ENCODE measurements around the gene KBTBD7. TPM values are rescaled to one million over a fixed set of nuclear protein-coding genes. Genes with fewer than 3 reads are reported as not detected.

The KBTBD7 gene
- total and polyA plus RNA-seq, 2 experiments from 2014 or later: 12.2 to 19.1 TPM

DNA sequence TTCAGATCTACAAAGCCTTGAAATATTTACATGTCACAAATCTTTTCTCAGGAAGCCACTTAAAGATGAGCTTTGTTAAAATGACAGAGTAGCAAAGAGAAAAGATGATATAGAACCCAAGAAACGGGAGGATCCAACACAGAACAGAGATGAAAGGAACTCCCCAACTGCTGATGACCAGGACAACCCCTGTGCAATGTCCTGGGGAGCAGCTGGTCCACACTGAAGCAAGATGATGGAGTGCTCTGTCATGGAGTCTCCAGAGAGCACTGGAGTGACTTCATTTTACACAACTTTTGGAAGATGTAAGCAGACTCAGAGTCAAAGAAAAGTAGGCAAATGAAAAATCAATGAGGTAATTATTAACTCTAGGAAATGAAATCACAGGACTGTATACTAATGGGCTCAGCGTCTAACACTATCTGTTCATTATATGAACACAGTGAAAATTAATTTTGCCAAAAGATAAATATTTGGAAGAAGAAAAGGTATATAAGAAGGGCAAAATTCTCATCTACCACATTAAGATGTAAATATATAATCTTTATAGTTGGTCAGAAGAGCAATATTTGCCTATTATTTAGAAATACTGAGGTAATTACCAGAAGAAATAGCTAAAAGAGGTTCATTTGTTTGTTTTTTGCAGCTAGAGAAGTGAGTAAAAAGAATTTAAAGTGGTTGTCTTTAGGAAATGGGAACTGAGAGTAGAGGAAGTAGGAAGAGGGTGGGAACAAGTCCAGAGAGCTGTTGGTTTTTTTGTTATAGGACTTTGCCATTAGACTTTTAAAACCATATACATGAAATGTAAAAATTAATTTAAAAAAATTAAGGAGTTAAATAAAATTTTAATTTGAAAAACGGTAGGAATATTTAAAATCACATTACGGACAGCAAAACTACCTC is 38.5 kb upstream of the KBTBD7 start:
- Histone ChIP-seq H3F3A (replicated peaks; ENCODE audit: low read depth) (no peaks in the 10 kb centered on the region), H3K79me2 (replicated peaks; ENCODE audit: insufficient read depth) (no peaks in the 10 kb centered on the region), H3K4me2 (no peak overlapping the region), H3K27ac (ENCODE audit: low read depth) (no peak overlapping the region), H3K4me1 (ENCODE audit: insufficient read depth) (no peaks in the 10 kb centered on the region), H3K36me3 (ENCODE audit: insufficient read depth) (no peaks in the 10 kb centered on the region), H3K9me2 (ENCODE audit: insufficient read depth) (no peaks in the 10 kb centered on the region), H3K27me3 (ENCODE audit: insufficient read depth) (no peaks in the 10 kb centered on the region), H2AFZ (no peak overlapping the region), H4K20me1 (replicated peaks; ENCODE audit: insufficient read depth) (no peaks in the 10 kb centered on the region), H3K4me3 (no peak overlapping the region)
- no peak for DNase-seq (ENCODE audit: low spot score)
- no peaks in the 10 kb centered on the region for H3K36me3 Mint-ChIP-seq (ENCODE audit: low read depth)
- no peaks in the 10 kb centered on the region for H3K4me1 Mint-ChIP-seq
- no peak overlapping the region for H3K27ac Mint-ChIP-seq
- peaks cover 2% of the 10 kb centered on the region for H3K27me3 Mint-ChIP-seq (ENCODE audit: insufficient read depth, low read depth, poor library complexity)
- no peak for TF ChIP-seq CREB1 (CRISPR knock-in tag; IDR thresholded peaks at IDR 0.05; ENCODE audit: low read depth)
- TF ChIP-seq, protein P1, sequence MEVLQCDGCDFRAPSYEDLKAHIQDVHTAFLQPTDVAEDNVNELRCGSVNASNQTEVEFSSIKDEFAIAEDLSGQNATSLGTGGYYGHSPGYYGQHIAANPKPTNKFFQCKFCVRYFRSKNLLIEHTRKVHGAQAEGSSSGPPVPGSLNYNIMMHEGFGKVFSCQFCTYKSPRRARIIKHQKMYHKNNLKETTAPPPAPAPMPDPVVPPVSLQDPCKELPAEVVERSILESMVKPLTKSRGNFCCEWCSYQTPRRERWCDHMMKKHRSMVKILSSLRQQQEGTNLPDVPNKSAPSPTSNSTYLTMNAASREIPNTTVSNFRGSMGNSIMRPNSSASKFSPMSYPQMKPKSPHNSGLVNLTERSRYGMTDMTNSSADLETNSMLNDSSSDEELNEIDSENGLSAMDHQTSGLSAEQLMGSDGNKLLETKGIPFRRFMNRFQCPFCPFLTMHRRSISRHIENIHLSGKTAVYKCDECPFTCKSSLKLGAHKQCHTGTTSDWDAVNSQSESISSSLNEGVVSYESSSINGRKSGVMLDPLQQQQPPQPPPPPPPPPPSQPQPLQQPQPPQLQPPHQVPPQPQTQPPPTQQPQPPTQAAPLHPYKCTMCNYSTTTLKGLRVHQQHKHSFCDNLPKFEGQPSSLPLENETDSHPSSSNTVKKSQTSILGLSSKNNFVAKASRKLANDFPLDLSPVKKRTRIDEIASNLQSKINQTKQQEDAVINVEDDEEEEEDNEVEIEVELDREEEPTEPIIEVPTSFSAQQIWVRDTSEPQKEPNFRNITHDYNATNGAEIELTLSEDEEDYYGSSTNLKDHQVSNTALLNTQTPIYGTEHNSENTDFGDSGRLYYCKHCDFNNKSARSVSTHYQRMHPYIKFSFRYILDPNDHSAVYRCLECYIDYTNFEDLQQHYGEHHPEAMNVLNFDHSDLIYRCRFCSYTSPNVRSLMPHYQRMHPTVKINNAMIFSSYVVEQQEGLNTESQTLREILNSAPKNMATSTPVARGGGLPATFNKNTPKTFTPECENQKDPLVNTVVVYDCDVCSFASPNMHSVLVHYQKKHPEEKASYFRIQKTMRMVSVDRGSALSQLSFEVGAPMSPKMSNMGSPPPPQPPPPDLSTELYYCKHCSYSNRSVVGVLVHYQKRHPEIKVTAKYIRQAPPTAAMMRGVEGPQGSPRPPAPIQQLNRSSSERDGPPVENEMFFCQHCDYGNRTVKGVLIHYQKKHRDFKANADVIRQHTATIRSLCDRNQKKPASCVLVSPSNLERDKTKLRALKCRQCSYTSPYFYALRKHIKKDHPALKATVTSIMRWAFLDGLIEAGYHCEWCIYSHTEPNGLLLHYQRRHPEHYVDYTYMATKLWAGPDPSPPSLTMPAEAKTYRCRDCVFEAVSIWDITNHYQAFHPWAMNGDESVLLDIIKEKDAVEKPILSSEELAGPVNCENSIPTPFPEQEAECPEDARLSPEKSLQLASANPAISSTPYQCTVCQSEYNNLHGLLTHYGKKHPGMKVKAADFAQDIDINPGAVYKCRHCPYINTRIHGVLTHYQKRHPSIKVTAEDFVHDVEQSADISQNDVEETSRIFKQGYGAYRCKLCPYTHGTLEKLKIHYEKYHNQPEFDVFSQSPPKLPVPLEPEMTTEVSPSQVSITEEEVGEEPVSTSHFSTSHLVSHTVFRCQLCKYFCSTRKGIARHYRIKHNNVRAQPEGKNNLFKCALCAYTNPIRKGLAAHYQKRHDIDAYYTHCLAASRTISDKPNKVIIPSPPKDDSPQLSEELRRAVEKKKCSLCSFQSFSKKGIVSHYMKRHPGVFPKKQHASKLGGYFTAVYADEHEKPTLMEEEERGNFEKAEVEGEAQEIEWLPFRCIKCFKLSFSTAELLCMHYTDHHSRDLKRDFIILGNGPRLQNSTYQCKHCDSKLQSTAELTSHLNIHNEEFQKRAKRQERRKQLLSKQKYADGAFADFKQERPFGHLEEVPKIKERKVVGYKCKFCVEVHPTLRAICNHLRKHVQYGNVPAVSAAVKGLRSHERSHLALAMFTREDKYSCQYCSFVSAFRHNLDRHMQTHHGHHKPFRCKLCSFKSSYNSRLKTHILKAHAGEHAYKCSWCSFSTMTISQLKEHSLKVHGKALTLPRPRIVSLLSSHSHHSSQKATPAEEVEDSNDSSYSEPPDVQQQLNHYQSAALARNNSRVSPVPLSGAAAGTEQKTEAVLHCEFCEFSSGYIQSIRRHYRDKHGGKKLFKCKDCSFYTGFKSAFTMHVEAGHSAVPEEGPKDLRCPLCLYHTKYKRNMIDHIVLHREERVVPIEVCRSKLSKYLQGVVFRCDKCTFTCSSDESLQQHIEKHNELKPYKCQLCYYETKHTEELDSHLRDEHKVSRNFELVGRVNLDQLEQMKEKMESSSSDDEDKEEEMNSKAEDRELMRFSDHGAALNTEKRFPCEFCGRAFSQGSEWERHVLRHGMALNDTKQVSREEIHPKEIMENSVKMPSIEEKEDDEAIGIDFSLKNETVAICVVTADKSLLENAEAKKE (CRISPR knock-in tag; IDR thresholded peaks at IDR 0.05): no peak
- TF ChIP-seq, protein P2, sequence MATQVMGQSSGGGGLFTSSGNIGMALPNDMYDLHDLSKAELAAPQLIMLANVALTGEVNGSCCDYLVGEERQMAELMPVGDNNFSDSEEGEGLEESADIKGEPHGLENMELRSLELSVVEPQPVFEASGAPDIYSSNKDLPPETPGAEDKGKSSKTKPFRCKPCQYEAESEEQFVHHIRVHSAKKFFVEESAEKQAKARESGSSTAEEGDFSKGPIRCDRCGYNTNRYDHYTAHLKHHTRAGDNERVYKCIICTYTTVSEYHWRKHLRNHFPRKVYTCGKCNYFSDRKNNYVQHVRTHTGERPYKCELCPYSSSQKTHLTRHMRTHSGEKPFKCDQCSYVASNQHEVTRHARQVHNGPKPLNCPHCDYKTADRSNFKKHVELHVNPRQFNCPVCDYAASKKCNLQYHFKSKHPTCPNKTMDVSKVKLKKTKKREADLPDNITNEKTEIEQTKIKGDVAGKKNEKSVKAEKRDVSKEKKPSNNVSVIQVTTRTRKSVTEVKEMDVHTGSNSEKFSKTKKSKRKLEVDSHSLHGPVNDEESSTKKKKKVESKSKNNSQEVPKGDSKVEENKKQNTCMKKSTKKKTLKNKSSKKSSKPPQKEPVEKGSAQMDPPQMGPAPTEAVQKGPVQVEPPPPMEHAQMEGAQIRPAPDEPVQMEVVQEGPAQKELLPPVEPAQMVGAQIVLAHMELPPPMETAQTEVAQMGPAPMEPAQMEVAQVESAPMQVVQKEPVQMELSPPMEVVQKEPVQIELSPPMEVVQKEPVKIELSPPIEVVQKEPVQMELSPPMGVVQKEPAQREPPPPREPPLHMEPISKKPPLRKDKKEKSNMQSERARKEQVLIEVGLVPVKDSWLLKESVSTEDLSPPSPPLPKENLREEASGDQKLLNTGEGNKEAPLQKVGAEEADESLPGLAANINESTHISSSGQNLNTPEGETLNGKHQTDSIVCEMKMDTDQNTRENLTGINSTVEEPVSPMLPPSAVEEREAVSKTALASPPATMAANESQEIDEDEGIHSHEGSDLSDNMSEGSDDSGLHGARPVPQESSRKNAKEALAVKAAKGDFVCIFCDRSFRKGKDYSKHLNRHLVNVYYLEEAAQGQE (IDR thresholded peaks at IDR 0.05; ENCODE audit: unreplicated experiment): no peak
- TF ChIP-seq EZH2 (IDR thresholded peaks at IDR 0.05; ENCODE audit: low read depth, unreplicated experiment): no peak
- no peak for TF ChIP-seq NANOG (IDR thresholded peaks at IDR 0.05; ENCODE audit: borderline replicate concordance)
- no peak for TF ChIP-seq JUNB (IDR thresholded peaks at IDR 0.05; ENCODE audit: unreplicated experiment)
- ATAC-seq: no peak
- H3K9me3 Mint-ChIP-seq: no peaks in the 10 kb centered on the region
- H3K4me3 Mint-ChIP-seq: no peak overlapping the region
